SH-SY5Y (cell line): ENCODE results near the gene CLGN.

Source experiments
- GATA2 ChIP-seq: IDR thresholded peaks from 2 replicates; pipeline ENCODE4 v1.6.1; 2011; ENCODE audit warnings: mild to moderate bottlenecking, low read depth, low read length
- GATA3 ChIP-seq: IDR thresholded peaks from 2 replicates; pipeline ENCODE4 v1.6.1; 2011; ENCODE audit warnings: low read depth, mild to moderate bottlenecking, low read length, moderate library complexity

Gene CLGN

DNA sequence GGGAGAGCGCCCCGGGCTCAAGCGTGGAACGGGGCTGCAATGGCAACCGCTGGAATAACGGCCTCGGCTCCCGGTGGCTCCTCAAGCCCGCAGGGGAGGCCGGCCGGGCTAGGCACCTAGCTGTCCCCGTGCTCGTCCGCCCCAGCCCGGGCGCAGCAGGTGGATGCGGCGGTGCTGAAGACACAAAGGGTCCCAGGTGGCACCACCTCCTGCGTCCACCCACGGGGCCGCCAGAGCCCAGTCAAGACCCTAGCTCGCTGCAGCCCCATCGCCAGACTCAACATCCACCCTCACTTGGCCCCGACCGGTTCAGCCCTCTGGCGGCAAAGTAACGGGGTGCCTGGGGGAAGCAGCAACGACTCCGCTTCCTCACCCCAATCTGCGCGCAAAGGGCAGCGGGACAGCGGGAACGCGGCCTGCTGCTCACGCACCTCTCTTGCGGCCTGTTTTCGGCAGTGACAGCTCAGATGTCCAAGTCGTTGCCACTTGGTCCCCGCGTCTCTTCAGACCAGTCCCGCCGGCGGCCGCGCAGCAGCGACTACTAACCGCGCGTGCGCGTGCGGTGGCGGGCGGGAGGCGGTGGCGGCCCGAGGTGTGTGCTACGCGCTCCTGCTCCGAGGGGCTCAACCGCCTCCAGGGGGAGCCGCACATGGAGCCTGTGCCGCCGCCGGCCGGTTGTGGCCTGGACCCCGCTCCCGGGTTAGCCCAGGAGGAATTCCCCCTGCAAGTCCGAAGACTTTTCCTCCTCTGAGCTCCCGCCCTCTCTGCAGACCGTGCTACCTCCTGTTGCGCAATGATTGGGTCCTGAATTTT is at the start of gene CLGN:
Gene CLGN (minus strand): TSS at position 543 of the 813 bp plus-strand sequence. CDS start 14,570 bp downstream, outside the sequence.
- no peak for TF ChIP-seq GATA3
- TF ChIP-seq GATA2, result no peak

- TF ChIP-seq GATA2 (no peak), GATA3 (no peak)
Observed at GRCh38 chr4:140472156-140472555, 44.7 kb upstream of the CLGN start.

DNA sequence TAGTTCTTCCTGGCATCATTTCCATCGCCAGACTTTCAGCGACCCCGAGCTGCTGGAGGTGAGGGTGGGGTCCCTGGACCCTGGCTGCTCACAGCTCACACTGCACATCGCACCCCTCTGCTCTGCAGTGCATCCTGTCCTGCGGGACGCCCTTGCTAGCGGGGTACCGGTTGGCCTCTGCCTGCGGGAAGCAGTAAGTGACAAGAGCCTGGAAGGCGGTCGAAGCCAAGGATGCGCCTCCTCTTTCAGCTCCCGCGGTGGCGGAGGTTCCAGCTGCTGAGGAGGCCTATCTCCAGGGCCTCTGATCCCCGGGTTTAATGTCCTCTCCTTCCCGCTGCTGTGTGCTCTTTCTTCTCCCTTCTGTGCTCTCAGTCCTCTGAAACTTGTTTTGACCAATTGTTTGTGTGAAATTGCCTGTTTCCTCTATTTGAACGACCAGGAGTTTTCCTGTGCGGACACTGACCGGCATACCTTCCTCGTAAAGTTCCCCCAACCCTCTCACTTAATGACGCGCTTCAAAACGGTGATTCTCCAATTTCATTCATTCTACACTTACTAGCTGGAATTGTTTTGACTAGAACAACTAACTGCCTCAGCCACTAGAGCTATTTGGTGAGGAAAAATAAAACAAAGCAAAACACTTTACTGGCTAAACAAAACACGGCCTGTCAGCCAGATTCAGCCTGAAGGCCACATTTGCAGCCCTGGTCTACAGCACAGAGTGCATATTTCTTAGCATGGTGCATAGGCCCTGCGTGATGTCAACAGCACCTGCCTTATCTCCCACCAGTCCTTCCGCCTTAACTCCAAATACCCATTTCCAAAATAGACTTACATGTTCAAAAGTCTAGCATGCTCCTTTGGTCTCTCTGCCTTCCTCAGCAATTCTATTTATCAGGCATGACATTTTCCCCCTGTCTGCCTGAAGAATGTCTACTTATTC is 42.6 kb upstream of the CLGN start:
- no peak for TF ChIP-seq GATA2
- no peak for TF ChIP-seq GATA3

- no peak for TF ChIP-seq GATA3
Observed at GRCh38 chr4:140466146-140466545, 38.7 kb upstream of the CLGN start.

DNA sequence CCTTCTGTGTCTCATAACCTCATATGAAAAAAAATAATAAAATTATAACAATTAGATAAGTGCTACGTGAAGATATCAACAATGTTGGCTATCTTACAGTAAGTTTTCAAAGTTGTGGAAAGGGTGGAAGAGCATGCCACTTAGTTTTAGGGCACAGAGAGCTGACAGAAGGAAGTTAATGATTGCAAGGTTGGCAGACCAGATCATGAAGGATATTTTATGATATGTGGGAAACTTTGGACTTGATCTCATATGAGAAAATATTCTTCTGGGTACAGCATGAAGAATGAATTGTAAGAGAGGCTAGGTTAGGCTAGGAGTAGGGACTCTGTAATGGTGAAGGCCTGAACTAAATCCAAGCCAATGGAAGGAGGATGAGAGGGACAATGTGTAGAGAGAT is 36.2 kb upstream of the CLGN start:
- TF ChIP-seq GATA2 (no peak), GATA3 (no peak)

DNA sequence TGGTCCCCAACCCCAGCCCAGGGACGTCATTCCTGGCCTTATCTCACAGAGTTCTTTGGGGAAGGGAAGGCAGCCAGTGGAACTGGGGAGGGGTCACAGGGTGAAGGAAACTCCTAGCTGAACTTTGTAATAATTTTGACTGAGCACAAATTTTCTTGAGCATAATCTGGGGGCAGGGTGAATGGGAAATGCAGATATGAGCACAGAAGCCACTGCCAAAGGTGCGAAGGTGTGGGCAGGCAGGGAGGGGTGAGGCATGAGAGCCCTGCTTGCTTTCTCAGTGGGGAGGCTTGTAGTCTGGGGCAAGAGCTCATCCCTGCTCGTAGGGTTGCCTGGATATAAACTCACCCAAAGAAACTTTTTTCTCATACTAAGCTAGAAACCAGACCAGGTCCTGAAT is 35.7 kb upstream of the CLGN start:
- no peak for TF ChIP-seq GATA3
- TF ChIP-seq GATA2, result no peak

DNA sequence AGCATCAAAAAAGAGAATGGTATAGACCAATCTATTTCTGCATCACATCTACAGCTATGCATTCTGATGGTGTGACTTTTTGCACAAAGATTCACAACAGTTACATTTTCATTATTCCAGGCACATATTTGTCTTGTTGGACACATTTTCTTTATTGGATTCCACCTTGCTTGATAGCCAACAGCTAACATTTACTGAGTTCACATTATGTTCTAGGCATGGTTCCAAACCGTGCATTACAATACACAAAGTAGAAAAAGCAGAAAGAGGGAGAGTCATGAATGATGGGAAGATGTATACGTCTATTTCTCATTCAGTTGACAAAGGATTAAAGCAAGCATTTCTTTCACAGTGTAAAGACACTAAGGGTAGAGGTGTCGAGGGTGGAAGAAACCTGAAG is 22.9 kb upstream of the CLGN start:
- TF ChIP-seq GATA3 (no peak), GATA2 (no peak)

GRCh38 chr4:140448830-140449229 is 21.4 kb upstream of the CLGN start:
- TF ChIP-seq GATA3 (no peak), GATA2 (no peak)

- TF ChIP-seq GATA2 (no peak), GATA3 (no peak)
Observed at GRCh38 chr4:140448162-140448561, 20.7 kb upstream of the CLGN start.

DNA sequence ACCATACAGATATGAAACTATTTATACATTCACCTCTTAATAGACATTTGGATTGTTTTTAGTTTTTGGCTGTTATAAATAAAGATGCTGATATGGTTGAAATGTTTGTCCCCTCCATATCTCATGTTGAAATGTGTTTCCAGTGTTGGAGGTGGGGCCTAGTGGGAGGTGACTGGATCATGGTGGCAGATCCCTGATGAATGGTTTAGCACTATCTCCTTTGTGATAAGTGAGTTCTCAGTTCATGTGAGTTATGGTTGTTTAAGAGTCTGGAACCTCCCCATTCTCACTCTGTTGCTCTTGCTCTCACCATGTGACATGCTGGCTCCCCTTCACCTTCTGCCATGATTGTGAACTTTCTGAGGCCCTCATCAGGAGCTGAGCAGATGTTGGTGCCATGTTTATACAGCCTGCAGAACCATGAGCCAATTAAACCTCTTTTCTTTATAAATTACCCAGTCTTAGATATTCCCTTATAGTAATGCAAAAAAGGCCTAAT is 12.2 kb upstream of the CLGN start:
- TF ChIP-seq GATA2 (no peak), GATA3 (no peak)

DNA sequence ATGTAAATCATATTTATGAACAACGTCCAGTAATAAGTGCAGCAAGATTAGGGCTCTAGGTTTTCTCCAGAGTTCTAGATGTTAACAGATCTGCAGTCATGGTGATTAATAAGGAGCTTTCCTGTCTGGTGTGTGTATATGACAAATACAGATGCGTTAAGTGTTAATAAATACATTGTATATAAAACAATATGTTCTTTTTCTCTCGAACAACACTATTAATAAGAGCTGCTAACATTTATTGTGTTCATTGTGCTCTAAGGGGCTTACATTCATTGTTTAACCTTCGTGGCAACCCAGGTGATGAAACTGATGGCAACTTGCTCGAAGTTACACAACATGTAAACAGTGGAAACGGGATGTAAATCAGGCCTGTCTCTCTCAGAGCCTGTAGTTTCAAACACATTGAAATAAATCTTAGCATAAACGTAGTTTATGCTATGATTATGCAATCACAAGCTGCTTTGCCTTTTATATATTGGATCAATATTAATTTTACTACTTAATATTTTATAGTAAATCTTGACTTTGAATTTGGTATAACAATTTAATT is 547 bp upstream of the CLGN start:
- no peak for TF ChIP-seq GATA3
- no peak for TF ChIP-seq GATA2

DNA sequence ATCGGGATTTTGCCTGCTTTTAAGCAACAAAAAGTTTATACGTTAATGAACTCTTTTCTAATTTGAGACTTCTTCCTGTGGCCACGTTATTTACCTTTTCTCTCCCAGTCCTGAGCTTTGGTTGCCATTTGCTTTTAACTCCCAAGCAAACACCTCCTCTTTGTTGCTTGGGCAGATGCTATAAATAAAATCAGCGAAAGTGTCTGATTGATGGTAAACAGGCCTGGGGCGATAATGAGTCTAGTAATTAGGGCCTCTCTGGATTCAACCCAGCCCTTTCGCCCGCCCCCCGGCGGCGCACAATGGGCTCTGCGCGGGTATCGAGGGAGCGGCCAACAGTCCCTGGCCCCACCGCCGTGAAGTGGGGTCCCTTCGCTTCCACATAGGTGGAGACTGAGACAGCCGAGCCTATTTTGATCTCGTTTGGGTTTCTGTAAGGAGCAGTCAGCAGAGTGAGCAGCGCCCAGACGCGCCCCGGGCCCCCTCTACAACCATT is 790 bp downstream of the CLGN start:
- TF ChIP-seq GATA2 (no peak), GATA3 (no peak)

DNA sequence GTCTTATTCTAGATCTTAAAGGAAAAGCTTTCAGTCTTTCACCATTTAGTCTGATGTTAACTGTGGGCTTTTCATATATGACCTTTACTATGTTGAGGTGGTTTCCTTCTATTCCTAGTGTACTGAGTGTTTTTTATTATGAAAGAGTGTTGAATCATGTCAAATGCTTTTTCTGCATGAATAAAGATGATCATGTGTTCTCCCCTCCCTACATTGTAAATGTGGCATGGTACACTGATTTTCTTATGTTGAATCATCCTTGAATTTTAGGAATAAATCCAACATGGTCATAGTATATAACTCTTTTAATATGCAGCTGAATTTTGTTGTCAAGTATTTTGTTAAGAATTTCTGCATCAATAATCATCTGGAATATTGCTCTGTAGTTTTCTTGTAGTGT is 4.3 kb downstream of the CLGN start:
- no peak for TF ChIP-seq GATA3
- TF ChIP-seq GATA2, result no peak

- TF ChIP-seq GATA3, result no peak
Observed at GRCh38 chr4:140408974-140409373, 18.5 kb downstream of the CLGN start.
